NOMO-1 (cell line): Measurements from ENCODE around the gene DSG2.
A peak's percentile ranks its signal among the peaks of the same experiment; 100 is the strongest.

Source experiments
- DNase-seq, 2 experiments: peaks; one replicate each; lab custom pipeline; 2025; ENCODE audit not compliant: unreplicated experiment in 2 of 2; lab: John Stamatoyannopoulos, UW

DSG2 gene

GRCh38 chr18:31551883-31552282 is 53.9 kb downstream of the DSG2 start:
- no peak for DNase-seq

- DNase-seq, result no peak
These were observed 55.8 kb downstream of the DSG2 start for GRCh38 chr18:31553800-31554199.

GRCh38 chr18:31554776-31555175 is 56.8 kb downstream of the DSG2 start:
- no peak for DNase-seq

- DNase-seq, result peak; percentile 12 to 66
These were observed 58.2 kb downstream of the DSG2 start for GRCh38 chr18:31555971-31556747.

GRCh38 chr18:31557446-31557845 is 59.5 kb downstream of the DSG2 start:
- no peak for DNase-seq

GRCh38 chr18:31558567-31558966 is 60.6 kb downstream of the DSG2 start:
- DNase-seq, result no peak

- DNase-seq, result no peak
These were observed 64.7 kb downstream of the DSG2 start for GRCh38 chr18:31562726-31563125.

- DNase-seq, result no peak
These were observed 65.8 kb downstream of the DSG2 start for GRCh38 chr18:31563778-31564177.

- no peak for DNase-seq
These were observed 67.4 kb downstream of the DSG2 start for GRCh38 chr18:31565345-31565744.

GRCh38 chr18:31565782-31566512 is 68.0 kb downstream of the DSG2 start:
- DNase-seq, result no peak

GRCh38 chr18:31566576-31567306 is 68.8 kb downstream of the DSG2 start:
- no peak for DNase-seq

GRCh38 chr18:31572368-31572767 is 74.4 kb downstream of the DSG2 start:
- no peak for DNase-seq

- no peak for DNase-seq
These were observed 75.1 kb downstream of the DSG2 start for GRCh38 chr18:31573051-31573450.

- peak; percentile 50 to 70 for DNase-seq
These were observed 76.4 kb downstream of the DSG2 start for GRCh38 chr18:31574359-31574758.

- DNase-seq, result no peak
These were observed 77.7 kb downstream of the DSG2 start for GRCh38 chr18:31575515-31576257.

GRCh38 chr18:31576670-31577069 is 78.7 kb downstream of the DSG2 start:
- DNase-seq, result no peak

- DNase-seq, result no peak
These were observed 79.2 kb downstream of the DSG2 start for GRCh38 chr18:31577195-31577594.

- DNase-seq, result no peak
These were observed 80.1 kb downstream of the DSG2 start for GRCh38 chr18:31578126-31578525.

- DNase-seq, result no peak
These were observed 81.4 kb downstream of the DSG2 start for GRCh38 chr18:31579375-31579774.

- no peak for DNase-seq
These were observed 83.7 kb downstream of the DSG2 start for GRCh38 chr18:31581498-31582197.
